RWPE1 (cell line): ENCODE results near the gene CDH13.

Experiments
- CTCF ChIA-PET: fragments of 350-600 bp; sonication (Branson Sonifier 250); formaldehyde crosslinking; extraction: SDS; loops from one replicate; lab custom pipeline; 2021; lab: Yijun Ruan, JAX
- POLR2A ChIA-PET: fragments of 400-600 bp; formaldehyde crosslinking; extraction: SDS; loops from one replicate; lab custom pipeline; 2020; ENCODE audit warnings: antibody characterized with exemption; ENCODE audit not compliant: low non-redundant PET; lab: Yijun Ruan, JAX
- DNase-seq: peaks from one replicate; pipeline ENCODE4 v3.0.0; 2012; ENCODE audit warnings: low spot score
- H3K27ac ChIP-seq: fragments of 450-650 bp; 2 replicates; pipeline ENCODE4 v1.5.1; 2017
- TF ChIP-seq, protein P1 (sequence below): fragments of 450-650 bp; conservative IDR thresholded peaks from 2 replicates; pipeline ENCODE4 v1.5.1; 2017; ENCODE audit warnings: low read depth, mild to moderate bottlenecking

The CDH13 gene

GRCh38 chr16:83110269-83110668, 483.5 kb downstream of the CDH13 start:
- no peak for DNase-seq
- CTCF ChIA-PET = interaction anchor here (0.7 kb wide), 1 partner anchor 107 kb away, joined by 3 read pairs; no protein-coding TSS in a partner anchor
- POLR2A ChIA-PET = no interaction called here
- H3K27ac ChIP-seq = no peak overlapping the region
- TF ChIP-seq, protein P1, sequence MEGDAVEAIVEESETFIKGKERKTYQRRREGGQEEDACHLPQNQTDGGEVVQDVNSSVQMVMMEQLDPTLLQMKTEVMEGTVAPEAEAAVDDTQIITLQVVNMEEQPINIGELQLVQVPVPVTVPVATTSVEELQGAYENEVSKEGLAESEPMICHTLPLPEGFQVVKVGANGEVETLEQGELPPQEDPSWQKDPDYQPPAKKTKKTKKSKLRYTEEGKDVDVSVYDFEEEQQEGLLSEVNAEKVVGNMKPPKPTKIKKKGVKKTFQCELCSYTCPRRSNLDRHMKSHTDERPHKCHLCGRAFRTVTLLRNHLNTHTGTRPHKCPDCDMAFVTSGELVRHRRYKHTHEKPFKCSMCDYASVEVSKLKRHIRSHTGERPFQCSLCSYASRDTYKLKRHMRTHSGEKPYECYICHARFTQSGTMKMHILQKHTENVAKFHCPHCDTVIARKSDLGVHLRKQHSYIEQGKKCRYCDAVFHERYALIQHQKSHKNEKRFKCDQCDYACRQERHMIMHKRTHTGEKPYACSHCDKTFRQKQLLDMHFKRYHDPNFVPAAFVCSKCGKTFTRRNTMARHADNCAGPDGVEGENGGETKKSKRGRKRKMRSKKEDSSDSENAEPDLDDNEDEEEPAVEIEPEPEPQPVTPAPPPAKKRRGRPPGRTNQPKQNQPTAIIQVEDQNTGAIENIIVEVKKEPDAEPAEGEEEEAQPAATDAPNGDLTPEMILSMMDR = no peak

DNA sequence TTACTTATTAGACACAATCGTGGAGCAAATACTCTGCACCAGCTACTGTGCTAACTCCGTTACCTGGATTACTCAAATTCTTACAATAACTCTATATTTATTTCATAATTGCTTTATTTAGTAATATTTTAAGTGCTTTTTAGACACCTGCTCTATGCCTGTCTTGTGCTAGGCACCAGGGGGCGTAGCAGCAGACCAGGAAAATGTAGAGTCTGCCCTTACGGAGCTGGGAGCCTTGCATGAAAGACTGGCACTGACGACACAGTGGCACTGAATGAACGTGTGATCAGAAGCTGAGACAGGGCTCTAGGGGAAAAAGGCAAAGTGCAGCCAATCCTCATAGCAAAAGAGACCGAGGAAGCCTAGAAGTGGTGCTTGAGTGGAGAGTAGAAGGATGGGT, 486.5 kb downstream of the CDH13 start:
- CTCF ChIA-PET = interaction anchor here (0.5 kb wide), 1 partner anchor 512 kb away, joined by 4 read pairs; no protein-coding TSS in a partner anchor
- TF ChIP-seq, protein P1 = no peak
- H3K27ac ChIP-seq = no peak overlapping the region
- DNase-seq = no peak
- POLR2A ChIA-PET = no interaction called here

GRCh38 chr16:83113811-83114210, 487.0 kb downstream of the CDH13 start:
- TF ChIP-seq, protein P1 = no peak
- H3K27ac ChIP-seq = no peak overlapping the region
- DNase-seq = no peak
- POLR2A ChIA-PET = no interaction called here
- CTCF ChIA-PET = interaction anchor here (0.5 kb wide), 1 partner anchor 512 kb away, joined by 4 read pairs; no protein-coding TSS in a partner anchor

DNA sequence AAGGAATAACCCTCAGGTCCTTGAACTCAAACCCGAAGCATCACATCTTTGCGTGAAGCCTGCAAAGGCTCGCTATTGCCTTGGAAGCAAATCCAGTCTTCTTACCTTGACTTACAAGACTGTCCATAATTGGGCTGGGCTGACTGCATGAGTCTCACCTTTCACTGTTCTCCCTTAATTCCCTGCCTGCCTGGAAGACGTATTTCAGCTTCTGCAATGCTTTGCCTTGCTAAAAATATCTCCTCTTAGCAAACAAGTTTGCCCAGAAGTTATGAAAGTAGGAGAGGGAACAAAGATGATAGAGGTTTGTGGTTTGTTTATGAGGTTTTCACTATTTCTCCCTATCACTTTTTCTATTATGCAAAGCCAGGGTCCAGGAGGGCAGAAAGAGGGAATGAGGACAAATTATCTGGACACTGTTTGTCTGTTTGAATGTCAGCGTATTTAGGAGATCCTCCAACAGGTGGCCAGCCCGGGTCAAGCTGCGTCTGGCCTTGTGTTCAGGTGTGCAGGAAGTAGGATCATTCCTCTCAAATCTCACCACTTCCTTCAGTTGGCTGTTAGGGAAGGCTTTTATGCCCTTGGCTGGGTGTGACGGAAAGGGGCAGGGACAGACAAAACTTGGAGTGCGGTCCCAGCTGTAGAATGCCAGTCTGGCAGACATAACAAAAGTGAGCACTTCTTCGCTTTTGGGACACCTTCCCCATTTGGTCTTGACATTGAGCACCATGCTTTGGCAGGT, 488.9 kb downstream of the CDH13 start:
- DNase-seq = no peak
- ChIA-PET CTCF (no interaction called here), POLR2A (no interaction called here)
- TF ChIP-seq, protein P1 = no peak
- no peak overlapping the region for H3K27ac ChIP-seq

DNA sequence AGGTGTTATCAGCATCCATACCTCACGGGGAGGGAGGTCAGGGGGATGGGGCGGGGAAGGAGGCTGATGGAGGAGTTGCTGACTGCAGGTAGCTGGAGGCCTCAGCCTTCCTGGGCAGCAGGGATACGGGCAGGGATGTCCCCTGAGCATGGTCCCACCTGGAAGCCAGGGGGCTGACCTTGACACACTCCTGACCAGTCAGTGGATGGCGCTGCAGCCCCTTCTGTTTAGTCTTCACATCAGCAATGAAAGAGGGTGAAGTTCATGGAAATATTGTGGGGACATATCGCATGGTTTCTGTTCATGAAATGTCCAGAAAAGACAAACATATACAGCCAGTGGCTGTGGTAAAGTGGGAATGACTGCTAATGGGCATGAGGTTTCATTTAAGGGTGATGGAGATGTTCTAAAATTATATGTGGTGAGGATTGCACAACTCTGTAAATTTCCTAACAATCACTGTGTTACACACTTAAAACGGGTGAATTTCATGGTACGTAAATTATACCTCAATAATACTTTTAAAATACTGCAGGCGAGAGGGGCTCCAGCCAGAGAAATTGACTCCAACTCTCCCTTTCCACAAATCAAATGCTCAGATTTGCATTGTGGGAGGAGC, 489.6 kb downstream of the CDH13 start:
- CTCF ChIA-PET = interaction anchor here (0.7 kb wide), 1 partner anchor 660 kb away, joined by 3 read pairs; no protein-coding TSS in a partner anchor
- no peak overlapping the region for H3K27ac ChIP-seq
- TF ChIP-seq, protein P1 = no peak
- DNase-seq = no peak
- POLR2A ChIA-PET = no interaction called here

GRCh38 chr16:83117810-83118209, 491.0 kb downstream of the CDH13 start:
- ChIA-PET CTCF (no interaction called here), POLR2A (no interaction called here)
- no peak overlapping the region for H3K27ac ChIP-seq
- TF ChIP-seq, protein P1 = no peak
- no peak for DNase-seq
